Gastroesophageal sphincter (tissue), 3 donors: Measurements from ENCODE around the gene APOBEC2.

Experiments
- EP300 ChIP-seq: sonication (generic); formaldehyde crosslinking; IDR thresholded peaks from one replicate; pipeline ENCODE4 v1.6.1; 2017; ENCODE audit warnings: antibody characterized with exemption, mild to moderate bottlenecking
- POLR2A ChIP-seq, 2 donors: fragments of 450-650 bp; IDR thresholded peaks; one replicate each; pipeline ENCODE4 v1.6.1; 2017; ENCODE audit warnings: antibody characterized with exemption in 2 of 2, mild to moderate bottlenecking in 2 of 2, moderate library complexity in 1 of 2
- POLR2AphosphoS5 ChIP-seq: sonication (generic); formaldehyde crosslinking; IDR thresholded peaks from one replicate; pipeline ENCODE4 v1.6.1; 2017; ENCODE audit warnings: antibody characterized with exemption
- TF ChIP-seq, protein P1 (sequence below), 4 experiments: fragments of 200-600 bp in 2 of 4; fragments of 450-650 bp in 2 of 4; sonication (generic) in 1 of 4; IDR thresholded peaks; one replicate each; pipeline ENCODE4 v1.5.1; 2017 to 2019; ENCODE audit warnings: antibody characterized with exemption in 4 of 4, mild to moderate bottlenecking in 2 of 4, moderate library complexity in 2 of 4

- no peak for TF ChIP-seq EP300
- no peak for TF ChIP-seq POLR2AphosphoS5
- no peak for TF ChIP-seq POLR2A (IDR thresholded peaks at IDR 0.05)
- TF ChIP-seq, protein P1, sequence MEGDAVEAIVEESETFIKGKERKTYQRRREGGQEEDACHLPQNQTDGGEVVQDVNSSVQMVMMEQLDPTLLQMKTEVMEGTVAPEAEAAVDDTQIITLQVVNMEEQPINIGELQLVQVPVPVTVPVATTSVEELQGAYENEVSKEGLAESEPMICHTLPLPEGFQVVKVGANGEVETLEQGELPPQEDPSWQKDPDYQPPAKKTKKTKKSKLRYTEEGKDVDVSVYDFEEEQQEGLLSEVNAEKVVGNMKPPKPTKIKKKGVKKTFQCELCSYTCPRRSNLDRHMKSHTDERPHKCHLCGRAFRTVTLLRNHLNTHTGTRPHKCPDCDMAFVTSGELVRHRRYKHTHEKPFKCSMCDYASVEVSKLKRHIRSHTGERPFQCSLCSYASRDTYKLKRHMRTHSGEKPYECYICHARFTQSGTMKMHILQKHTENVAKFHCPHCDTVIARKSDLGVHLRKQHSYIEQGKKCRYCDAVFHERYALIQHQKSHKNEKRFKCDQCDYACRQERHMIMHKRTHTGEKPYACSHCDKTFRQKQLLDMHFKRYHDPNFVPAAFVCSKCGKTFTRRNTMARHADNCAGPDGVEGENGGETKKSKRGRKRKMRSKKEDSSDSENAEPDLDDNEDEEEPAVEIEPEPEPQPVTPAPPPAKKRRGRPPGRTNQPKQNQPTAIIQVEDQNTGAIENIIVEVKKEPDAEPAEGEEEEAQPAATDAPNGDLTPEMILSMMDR (IDR thresholded peaks at IDR 0.05): peak in 3 of 4 experiments; percentile 15 to 67 (median 34)
Measured at GRCh38 chr6:41039060-41039998, 13.7 kb upstream of the APOBEC2 start, which contains the start of gene UNC5CL.
